Ascending aorta (tissue), 2 donors: ENCODE data around the gene EGR4. TPM values are rescaled to one million over a fixed set of nuclear protein-coding genes. Genes with fewer than 3 reads are reported as not detected.

Experiments used
- DNase-seq, 2 donors: peaks; one replicate each; pipeline ENCODE4 v3.0.0-alpha.2; 2019; ENCODE audit warnings: low spot score in 2 of 2
- H3K27ac ChIP-seq, 2 donors: fragments of 200-600 bp; sonication (generic); one replicate each; pipeline ENCODE4 v1.5.1; 2016 to 2017; ENCODE audit warnings: mild to moderate bottlenecking in 1 of 2
- H3K27me3 ChIP-seq: fragments of 200-600 bp; sonication (generic); one replicate; pipeline ENCODE4 v1.5.1; 2017
- H3K36me3 ChIP-seq, 2 donors: fragments of 200-600 bp; sonication (generic); one replicate each; pipeline ENCODE4 v1.5.1; 2016
- H3K4me1 ChIP-seq, 2 donors: fragments of 200-600 bp; sonication (generic); one replicate each; pipeline ENCODE4 v1.5.1; 2016 to 2017; ENCODE audit warnings: mild to moderate bottlenecking in 1 of 2
- H3K4me3 ChIP-seq, 2 donors: fragments of 200-600 bp; sonication (generic); one replicate each; pipeline ENCODE4 v1.5.1; 2016 to 2017; ENCODE audit warnings: mild to moderate bottlenecking in 1 of 2
- H3K9me3 ChIP-seq, 2 donors: fragments of 200-600 bp; sonication (generic); one replicate each; pipeline ENCODE4 v1.5.1; 2016
- intact Hi-C: fragments of 100-400 bp; cut with DNase I; formaldehyde crosslinking; loops from one replicate; pipeline ENCODE4 v1.15.1; 2023
- total RNA-seq: library from RNA; depleted of rRNA; stranded (reverse); fragments of >200 nt; gene quantifications from one replicate; pipeline ENCODE4 v1.1.0, GENCODE V29; 2016
- TF ChIP-seq, protein P1 (sequence below), 3 experiments: fragments of 200-600 bp in 2 of 3; fragments of 450-650 bp in 1 of 3; sonication (generic) in 2 of 3; IDR thresholded peaks; one replicate each; pipeline ENCODE4 v1.5.1; 2016 to 2019; ENCODE audit warnings: antibody characterized with exemption in 3 of 3, mild to moderate bottlenecking in 1 of 3, moderate library complexity in 1 of 3

The EGR4 gene
- total RNA-seq, 1 donor from 2014 or later: not detected

DNA sequence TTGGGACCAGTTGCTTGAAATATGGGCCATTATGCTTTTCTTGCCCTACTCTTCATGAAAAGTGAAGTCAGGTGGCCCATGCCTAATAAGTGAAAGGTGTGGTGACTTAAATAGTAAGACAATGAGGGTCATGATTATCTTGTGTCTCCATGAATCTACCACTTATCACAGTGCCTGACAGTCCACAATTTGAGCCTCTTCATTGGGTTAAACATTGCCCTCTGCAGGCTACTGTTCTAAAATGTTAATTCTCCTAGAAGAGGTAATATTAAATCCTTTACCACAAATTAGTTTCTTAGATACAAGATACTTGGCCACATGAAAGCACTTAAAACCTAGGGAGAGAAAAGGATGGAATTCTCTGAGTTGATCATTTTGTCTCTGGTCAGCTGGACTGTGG is 4.0 kb downstream of the EGR4 start:
- intact Hi-C loops: no loop called here
- Histone ChIP-seq H3K27me3 (peaks cover 24% of the 10 kb centered on the region), H3K36me3 (no peaks in the 10 kb centered on the region), H3K4me1 (peaks cover 0 to 6% of the 10 kb centered on the region in 2 donors), H3K4me3 (no peak overlapping the region), H3K27ac (no peak overlapping the region), H3K9me3 (no peaks in the 10 kb centered on the region)
- TF ChIP-seq, protein P1, sequence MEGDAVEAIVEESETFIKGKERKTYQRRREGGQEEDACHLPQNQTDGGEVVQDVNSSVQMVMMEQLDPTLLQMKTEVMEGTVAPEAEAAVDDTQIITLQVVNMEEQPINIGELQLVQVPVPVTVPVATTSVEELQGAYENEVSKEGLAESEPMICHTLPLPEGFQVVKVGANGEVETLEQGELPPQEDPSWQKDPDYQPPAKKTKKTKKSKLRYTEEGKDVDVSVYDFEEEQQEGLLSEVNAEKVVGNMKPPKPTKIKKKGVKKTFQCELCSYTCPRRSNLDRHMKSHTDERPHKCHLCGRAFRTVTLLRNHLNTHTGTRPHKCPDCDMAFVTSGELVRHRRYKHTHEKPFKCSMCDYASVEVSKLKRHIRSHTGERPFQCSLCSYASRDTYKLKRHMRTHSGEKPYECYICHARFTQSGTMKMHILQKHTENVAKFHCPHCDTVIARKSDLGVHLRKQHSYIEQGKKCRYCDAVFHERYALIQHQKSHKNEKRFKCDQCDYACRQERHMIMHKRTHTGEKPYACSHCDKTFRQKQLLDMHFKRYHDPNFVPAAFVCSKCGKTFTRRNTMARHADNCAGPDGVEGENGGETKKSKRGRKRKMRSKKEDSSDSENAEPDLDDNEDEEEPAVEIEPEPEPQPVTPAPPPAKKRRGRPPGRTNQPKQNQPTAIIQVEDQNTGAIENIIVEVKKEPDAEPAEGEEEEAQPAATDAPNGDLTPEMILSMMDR (IDR thresholded peaks at IDR 0.05): no peak
- DNase-seq: no peak

DNA sequence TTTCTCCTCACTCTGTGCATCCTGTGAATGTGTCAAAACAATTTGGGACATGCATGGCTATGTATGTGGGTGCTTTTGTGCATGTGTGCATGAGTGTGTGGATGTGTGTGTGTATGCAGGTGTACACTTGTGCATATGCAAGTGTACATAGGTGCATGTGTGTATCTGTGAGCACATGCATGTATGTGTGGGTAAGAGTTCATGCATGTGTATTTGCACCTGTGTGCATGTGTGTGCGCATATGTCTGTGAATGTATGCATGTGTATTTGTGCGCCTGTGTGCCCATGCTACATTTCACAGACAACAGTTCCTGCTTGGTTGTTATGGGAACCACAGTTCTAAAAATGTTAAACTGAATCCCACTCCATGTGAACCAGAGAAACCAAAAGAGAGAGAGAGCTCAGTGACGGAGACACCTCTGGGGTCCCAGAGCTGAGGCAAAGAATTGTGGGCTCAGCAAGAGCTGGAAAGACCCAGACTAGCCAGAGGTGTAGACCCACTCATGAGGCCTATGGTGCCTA is 7.2 kb downstream of the EGR4 start:
- intact Hi-C loops: no loop called here
- H3K27me3 ChIP-seq: no peaks in the 10 kb centered on the region

DNA sequence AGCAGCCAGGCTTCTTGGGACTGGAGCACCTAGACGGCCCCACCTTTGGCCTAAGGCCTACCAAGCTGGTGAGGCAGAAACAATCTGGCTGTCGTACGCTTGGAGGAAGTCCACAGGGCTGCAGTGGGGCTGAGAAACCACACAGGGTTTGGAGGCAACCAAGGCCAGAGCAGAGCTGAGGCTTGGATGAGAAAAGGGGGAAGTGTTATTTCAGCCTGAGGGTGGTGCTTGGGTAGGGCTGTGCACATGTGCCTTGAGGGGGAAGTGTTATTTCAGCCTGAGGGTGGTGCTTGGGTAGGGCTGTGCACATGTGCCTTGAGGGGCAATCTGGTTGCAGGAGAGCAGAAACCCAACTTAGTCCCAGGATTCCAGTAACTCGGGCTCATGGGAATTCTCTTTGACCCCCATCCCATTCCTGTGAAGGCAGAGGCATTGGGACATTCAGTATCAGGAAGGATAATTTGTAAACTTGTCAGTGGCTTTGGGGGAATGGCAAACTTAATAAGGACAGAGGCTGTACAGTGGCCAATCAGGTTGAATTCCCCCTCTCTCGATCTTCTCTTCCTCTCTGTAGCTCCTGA is 8.1 kb downstream of the EGR4 start:
- peak overlapping the region in 1 of 2 donors; percentile 79 for H3K4me3 ChIP-seq
- TF ChIP-seq, protein P1 (IDR thresholded peaks at IDR 0.05): no peak
- H3K27me3 ChIP-seq: no peaks in the 10 kb centered on the region
- no peaks in the 10 kb centered on the region for H3K36me3 ChIP-seq
- no peaks in the 10 kb centered on the region for H3K9me3 ChIP-seq
- peaks cover 2 to 3% of the 10 kb centered on the region in 2 donors for H3K4me1 ChIP-seq
- peak in 1 of 2 donors; percentile 58 for DNase-seq
- H3K27ac ChIP-seq: no peak overlapping the region
- intact Hi-C loops: no loop called here

More for the DNA sequence above, 7.2 kb downstream of the EGR4 start:
- peaks cover 2 to 3% of the 10 kb centered on the region in 2 donors for H3K4me1 ChIP-seq
- no peaks in the 10 kb centered on the region for H3K9me3 ChIP-seq
- TF ChIP-seq, protein P1 (IDR thresholded peaks at IDR 0.05): no peak
- H3K4me3 ChIP-seq: no peak overlapping the region
- no peak for DNase-seq
- H3K27ac ChIP-seq: no peak overlapping the region
- no peaks in the 10 kb centered on the region for H3K36me3 ChIP-seq

DNA sequence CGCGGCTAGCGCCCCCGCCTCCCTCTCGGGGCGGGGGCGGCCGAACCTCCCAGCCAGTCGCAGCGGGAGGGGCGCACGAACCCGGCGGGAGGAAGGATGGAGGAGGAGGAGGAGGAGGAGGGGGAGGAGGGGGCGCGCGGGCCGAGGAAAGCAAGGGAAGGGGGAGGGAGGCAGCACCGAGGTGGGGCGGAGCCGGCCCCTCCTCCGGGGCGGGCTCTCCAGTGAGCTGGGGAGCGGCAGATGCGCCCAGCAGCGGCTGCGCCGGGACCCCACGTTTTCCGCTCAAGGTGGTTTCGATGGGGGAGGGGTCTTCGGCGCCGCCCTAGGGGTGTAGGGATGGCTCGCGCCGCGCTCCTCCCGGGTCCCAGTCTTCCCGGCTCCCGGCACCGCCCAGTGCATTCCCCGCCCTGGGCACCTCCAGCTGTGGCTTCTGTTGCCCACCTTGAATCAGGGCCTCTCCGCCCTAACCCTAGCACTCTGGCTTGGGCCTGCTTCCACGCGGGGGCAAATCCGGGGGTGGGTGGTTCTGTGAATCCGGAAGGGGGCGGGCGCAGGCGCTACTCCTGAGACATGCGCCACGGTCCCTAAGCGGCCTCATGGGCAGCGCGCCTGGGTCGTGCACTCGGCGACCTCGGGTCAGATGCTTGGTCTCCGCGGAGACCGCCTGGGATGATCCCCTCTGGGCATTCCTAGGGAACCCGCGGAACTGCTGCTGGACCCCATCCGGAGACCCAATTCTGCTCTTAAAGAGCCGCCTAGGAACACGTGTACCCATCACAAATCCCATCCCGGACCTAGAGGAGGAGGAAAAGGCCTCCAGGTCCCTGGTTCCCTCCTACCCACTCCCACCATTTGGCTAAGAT is 8.8 kb downstream of the EGR4 start, which contains the start of gene FBXO41:
Gene FBXO41, minus strand, starts transcription at position 183 of the 863 bp plus-strand sequence. CDS start 14,848 bp downstream, outside the sequence.
- peak in 1 of 2 donors; percentile 65 for DNase-seq

DNA sequence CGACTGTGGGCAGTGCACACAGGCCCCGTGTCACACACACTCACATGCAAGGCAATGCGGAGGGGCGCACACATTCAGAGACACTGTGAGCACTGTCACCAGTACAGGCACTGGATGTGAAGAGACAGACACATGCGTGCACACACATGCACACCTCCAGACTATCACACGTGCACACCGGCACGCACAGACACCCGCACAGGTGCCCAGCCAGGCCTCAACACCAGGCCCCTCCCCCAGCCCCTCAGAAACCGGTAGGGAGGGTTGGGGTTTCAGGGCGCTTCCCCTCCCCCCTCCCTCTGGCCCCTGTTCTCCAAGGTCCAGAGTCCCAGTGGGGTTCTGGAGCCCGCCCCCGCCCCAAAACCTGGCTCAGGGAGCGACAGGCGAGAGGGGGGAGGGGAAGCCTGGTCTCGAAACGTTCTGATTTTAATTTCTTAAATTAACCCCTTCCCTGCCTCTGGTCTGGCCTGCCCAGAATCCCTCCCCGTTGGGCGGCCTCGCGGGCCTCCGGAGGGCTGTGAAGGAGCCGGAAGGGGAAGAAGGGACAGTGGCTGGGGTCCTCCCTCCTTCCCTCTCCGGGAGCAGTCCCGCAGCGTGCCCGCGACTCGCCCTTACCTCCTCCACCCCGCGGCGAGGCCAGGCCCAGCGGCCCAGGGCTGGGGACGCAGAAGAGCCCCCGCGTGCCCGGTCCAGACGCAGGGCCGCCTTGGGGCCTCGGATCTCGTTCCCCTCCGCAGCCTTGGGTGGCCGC is 9.6 kb downstream of the EGR4 start:
- intact Hi-C loops: no loop called here
- DNase-seq: peak in 1 of 2 donors; percentile 60
- no peaks in the 10 kb centered on the region for H3K9me3 ChIP-seq
- H3K4me1 ChIP-seq: peaks cover 2 to 3% of the 10 kb centered on the region in 2 donors
- TF ChIP-seq, protein P1 (IDR thresholded peaks at IDR 0.05): peak in 1 of 3 experiments; percentile 3
- H3K36me3 ChIP-seq: no peaks in the 10 kb centered on the region
- peak overlapping the region; percentile 79 to 81 for H3K4me3 ChIP-seq
- H3K27me3 ChIP-seq: no peaks in the 10 kb centered on the region
- no peak overlapping the region for H3K27ac ChIP-seq

More for the DNA sequence above, 8.8 kb downstream of the EGR4 start, which contains the start of gene FBXO41:
- H3K27me3 ChIP-seq: no peaks in the 10 kb centered on the region
- H3K4me3 ChIP-seq: peak within 1 kb of the TSS; percentile 79 to 81
- H3K4me1 ChIP-seq: peaks cover 2 to 3% of the 10 kb centered on the region in 2 donors
- no peaks in the 10 kb centered on the region for H3K9me3 ChIP-seq
- no peak within 1 kb of the TSS for H3K27ac ChIP-seq
- intact Hi-C loops: no loop called here
- TF ChIP-seq, protein P1 (IDR thresholded peaks at IDR 0.05): no peak
- H3K36me3 ChIP-seq: no peaks in the 10 kb centered on the region
